HepG2 (cell line): ENCODE measurements around the gene GOLGA3. TPM values are rescaled to one million over a fixed set of nuclear protein-coding genes. Genes with fewer than 3 reads are reported as not detected.

Source experiments
- ATF7 ChIP-seq, 2 experiments: fragments of 450-650 bp in 1 of 2; sonication (generic) in 1 of 2; formaldehyde crosslinking in 1 of 2; IDR thresholded peaks; 2 replicates each; pipeline versions ENCODE4 v1.4.0 to v1.6.1; 2016 to 2020; ENCODE audit warnings: antibody characterized with exemption in 1 of 2, mild to moderate bottlenecking in 1 of 2, missing genetic modification reagents in 1 of 2
- CEBPG ChIP-seq: IDR thresholded peaks from 2 replicates; pipeline ENCODE4 v1.6.1; 2016
- HIC2 ChIP-seq: sonication (generic); formaldehyde crosslinking; IDR thresholded peaks from 2 replicates; pipeline ENCODE4 v1.9.0; 2022; ENCODE audit warnings: low read depth, missing genetic modification reagents
- IRF2 ChIP-seq: IDR thresholded peaks from 2 replicates; pipeline ENCODE4 v1.6.1; 2018; ENCODE audit warnings: missing genetic modification reagents, missing compliant biosample characterization
- JUND ChIP-seq: sonication (generic); formaldehyde crosslinking; IDR thresholded peaks from 2 replicates; pipeline ENCODE4 v1.8.0; 2022; ENCODE audit warnings: mild to moderate bottlenecking, missing genetic modification reagents
- MED1 ChIP-seq: sonication (generic); formaldehyde crosslinking; IDR thresholded peaks from 2 replicates; pipeline ENCODE4 v1.4.0; 2020; ENCODE audit warnings: missing genetic modification reagents
- MTA1 ChIP-seq: sonication (generic); formaldehyde crosslinking; IDR thresholded peaks from 2 replicates; pipeline ENCODE4 v1.4.0; 2020; ENCODE audit warnings: missing genetic modification reagents, mild to moderate bottlenecking, borderline replicate concordance
- NFAT5 ChIP-seq: sonication (generic); formaldehyde crosslinking; IDR thresholded peaks from 2 replicates; pipeline ENCODE4 v1.4.0; 2020; ENCODE audit warnings: missing genetic modification reagents
- NFE2L2 ChIP-seq: fragments of 150-350 bp; IDR thresholded peaks from 2 replicates; pipeline ENCODE4 v1.6.1; 2014; ENCODE audit warnings: low read length
- PAWR ChIP-seq: sonication (generic); formaldehyde crosslinking; IDR thresholded peaks from 2 replicates; pipeline ENCODE4 v1.4.0; 2020; ENCODE audit warnings: missing genetic modification reagents, mild to moderate bottlenecking, borderline replicate concordance
- RARA ChIP-seq: IDR thresholded peaks from 2 replicates; pipeline ENCODE4 v1.6.1; 2016; ENCODE audit warnings: missing genetic modification reagents, missing compliant biosample characterization
- SMAD1 ChIP-seq: sonication (generic); formaldehyde crosslinking; IDR thresholded peaks from 2 replicates; pipeline ENCODE4 v1.4.0; 2020; ENCODE audit warnings: missing genetic modification reagents, low read depth, mild to moderate bottlenecking, borderline replicate concordance
- TCF7 ChIP-seq: sonication (generic); IDR thresholded peaks from 2 replicates; pipeline ENCODE4 v1.6.1; 2016; ENCODE audit warnings: antibody characterized with exemption, low read depth
- ZBTB1 ChIP-seq: sonication (generic); formaldehyde crosslinking; IDR thresholded peaks from 2 replicates; pipeline ENCODE4 v1.4.0; 2020; ENCODE audit warnings: missing genetic modification reagents, borderline replicate concordance
- ZBTB39 ChIP-seq: sonication (generic); formaldehyde crosslinking; IDR thresholded peaks from 2 replicates; pipeline ENCODE4 v1.5.0; 2020; ENCODE audit warnings: missing genetic modification reagents
- ZNF282 ChIP-seq: fragments of 450-650 bp; IDR thresholded peaks from 2 replicates; pipeline ENCODE4 v1.6.1; 2018; ENCODE audit not compliant: partially characterized antibody
- ZNF510 ChIP-seq: sonication (generic); formaldehyde crosslinking; IDR thresholded peaks from 2 replicates; pipeline ENCODE4 v1.4.0; 2020; ENCODE audit warnings: low read depth, mild to moderate bottlenecking, missing genetic modification reagents
- ZNF629 ChIP-seq: sonication (generic); formaldehyde crosslinking; conservative IDR thresholded peaks from 2 replicates; pipeline ENCODE4 v1.5.0; 2020; ENCODE audit warnings: missing genetic modification reagents
- ZNF678 ChIP-seq: sonication (generic); formaldehyde crosslinking; IDR thresholded peaks from 2 replicates; pipeline ENCODE4 v1.4.0; 2020; ENCODE audit warnings: mild to moderate bottlenecking, missing genetic modification reagents
- ZNF761 ChIP-seq: sonication (generic); formaldehyde crosslinking; conservative IDR thresholded peaks from 2 replicates; pipeline ENCODE4 v1.4.0; 2020; ENCODE audit warnings: mild to moderate bottlenecking, missing genetic modification reagents
- ZNF772 ChIP-seq: sonication (generic); formaldehyde crosslinking; IDR thresholded peaks from 2 replicates; pipeline ENCODE4 v1.5.0; 2020; ENCODE audit warnings: mild to moderate bottlenecking, missing genetic modification reagents
- ZNF839 ChIP-seq: sonication (generic); formaldehyde crosslinking; IDR thresholded peaks from 2 replicates; pipeline ENCODE4 v1.4.0; 2020; ENCODE audit warnings: missing genetic modification reagents, mild to moderate bottlenecking, borderline replicate concordance
- polyA plus RNA-seq, 8 experiments: library from polyadenylated mRNA; depleted of rRNA in 3 of 8; stranded (reverse) in 7 of 8; unstranded in 1 of 8; fragments of >200 nt; fragmentation: Illumina TruSeq in 4 of 8; extraction: Trizol in 4 of 8; gene quantifications; 2 replicates each; pipeline versions ENCODE4 v1.2.1 to v1.2.3, GENCODE V29; 2011 to 2016; ENCODE audit warnings: low read depth in 4 of 8, missing spikeins in 1 of 8, mixed read lengths in 1 of 8; ENCODE audit not compliant: insufficient read depth in 1 of 8
- total RNA-seq, 5 experiments: library from RNA; depleted of rRNA; stranded (reverse); fragments of >200 nt; fragmentation: Illumina TruSeq; extraction: Trizol; gene quantifications; 2 replicates each; pipeline ENCODE4 v1.2.3, GENCODE V29; 2016; ENCODE audit warnings: low read depth in 1 of 5

The GOLGA3 gene
- total and polyA plus RNA-seq, 2 of the 13 experiments (the other 11 are each of a cell fraction or from before 2014, with no cell fraction given) = 22.0 to 43.0 TPM

GRCh38 chr12:132828706-132829534 lies at the start of gene GOLGA3 (continued):
- TF ChIP-seq HIC2 (no peak), NFE2L2 (no peak), ZNF282 (no peak), ZNF839 (no peak), ZNF629 (CRISPR knock-in tag) (no peak), SMAD1 (CRISPR knock-in tag) (no peak), JUND (CRISPR knock-in tag) (no peak), CEBPG (CRISPR knock-in tag) (no peak), PAWR (CRISPR knock-in tag) (no peak), ZBTB39 (CRISPR knock-in tag) (no peak), TCF7 (peak; percentile 68), ZNF678 (no peak), MTA1 (0 out of 2 replicates have a peak, but pooled peaks have one; percentile 12), ZNF761 (CRISPR knock-in tag) (peak; percentile 76; the same call in 1 of the 2 replicates), ZNF510 (CRISPR knock-in tag) (peak; percentile 73; the same call in 1 of the 2 replicates), ZNF772 (CRISPR knock-in tag) (no peak; the same call in 1 of the 2 replicates), ZBTB1 (no peak), IRF2 (CRISPR knock-in tag) (peak; percentile 73), ATF7 (IDR thresholded peaks at IDR 0.05) (no peak), ATF7 (CRISPR knock-in tag; IDR thresholded peaks at IDR 0.05) (no peak), MED1 (peak; percentile 55; the same call in 1 of the 2 replicates), NFAT5 (CRISPR knock-in tag) (no peak), RARA (CRISPR knock-in tag) (no peak)
